GM23338 (cell line): ENCODE data around the gene TSPAN5. TPM values are rescaled to one million over a fixed set of nuclear protein-coding genes. Genes with fewer than 3 reads are reported as not detected.

ENCODE experiments used
- ATAC-seq: fragments of 200-7000 bp; cut with Tn5 transposase; 3 replicates; pipeline ENCODE4 v1.9.1; 2020
- DNase-seq: peaks from one replicate; pipeline ENCODE4 v3.0.0-alpha.2; 2015; ENCODE audit warnings: low spot score
- H2AFZ ChIP-seq: fragments of 200-600 bp; sonication (generic); 2 replicates; pipeline ENCODE4 v1.8.0; 2016; ENCODE audit warnings: antibody characterized with exemption, mild to moderate bottlenecking, moderate library complexity
- H3F3A ChIP-seq: fragments of 200-600 bp; sonication (generic); replicated peaks from 2 replicates; pipeline ENCODE4 v1.8.0; 2017; ENCODE audit warnings: antibody characterized with exemption, mixed run types, low read depth
- H3K27ac ChIP-seq: fragments of 200-600 bp; sonication (generic); 2 replicates; pipeline ENCODE4 v1.6.1; 2016; ENCODE audit warnings: low read depth
- H3K27me3 ChIP-seq: fragments of 200-600 bp; sonication (generic); 2 replicates; pipeline ENCODE4 v1.8.0; 2016; ENCODE audit warnings: mild to moderate bottlenecking, mixed run types, moderate library complexity; ENCODE audit not compliant: insufficient read depth
- H3K36me3 ChIP-seq: fragments of 200-600 bp; sonication (generic); 2 replicates; pipeline ENCODE4 v1.8.0; 2016; ENCODE audit warnings: mild to moderate bottlenecking; ENCODE audit not compliant: insufficient read depth
- H3K4me1 ChIP-seq: fragments of 200-600 bp; sonication (generic); 2 replicates; pipeline ENCODE4 v1.8.0; 2016; ENCODE audit warnings: mild to moderate bottlenecking, moderate library complexity; ENCODE audit not compliant: insufficient read depth
- H3K4me2 ChIP-seq: fragments of 200-600 bp; sonication (generic); 2 replicates; pipeline ENCODE4 v1.7.1; 2017; ENCODE audit warnings: mixed run types
- H3K4me3 ChIP-seq: fragments of 200-600 bp; sonication (generic); 2 replicates; pipeline ENCODE4 v1.6.1; 2016; ENCODE audit warnings: mixed run types
- H3K79me2 ChIP-seq: fragments of 200-600 bp; sonication (generic); replicated peaks from 2 replicates; pipeline ENCODE4 v1.8.0; 2017; ENCODE audit warnings: mild to moderate bottlenecking; ENCODE audit not compliant: insufficient read depth
- H3K9me2 ChIP-seq: fragments of 200-600 bp; sonication (generic); 2 replicates; pipeline ENCODE4 v1.8.0; 2017; ENCODE audit not compliant: insufficient read depth
- H4K20me1 ChIP-seq: fragments of 200-600 bp; sonication (generic); replicated peaks from 2 replicates; pipeline ENCODE4 v1.8.0; 2017; ENCODE audit warnings: mild to moderate bottlenecking; ENCODE audit not compliant: insufficient read depth
- H3K27ac Mint-ChIP-seq: 2 replicates; pipeline ENCODE4 v1.8.0; 2020; ENCODE audit warnings: inconsistent platforms, mild to moderate bottlenecking, moderate library complexity, mixed read lengths
- H3K27me3 Mint-ChIP-seq: 3 replicates; pipeline ENCODE4 v1.8.0; 2022; ENCODE audit warnings: low read depth, mild to moderate bottlenecking, moderate library complexity, mixed read lengths, inconsistent platforms; ENCODE audit not compliant: insufficient read depth, poor library complexity
- H3K36me3 Mint-ChIP-seq: 3 replicates; pipeline ENCODE4 v1.8.0; 2021; ENCODE audit warnings: low read depth, mild to moderate bottlenecking, inconsistent platforms, moderate library complexity, mixed read lengths
- H3K4me1 Mint-ChIP-seq: 3 replicates; pipeline ENCODE4 v1.8.0; 2020; ENCODE audit warnings: mild to moderate bottlenecking, inconsistent platforms, mixed read lengths
- H3K4me3 Mint-ChIP-seq: 3 replicates; pipeline ENCODE4 v1.8.0; 2021; ENCODE audit warnings: moderate library complexity, mild to moderate bottlenecking, inconsistent platforms, mixed read lengths
- H3K9me3 Mint-ChIP-seq: 3 replicates; pipeline ENCODE4 v1.8.0; 2020; ENCODE audit warnings: moderate library complexity, mild to moderate bottlenecking, inconsistent platforms, mixed read lengths
- CREB1 ChIP-seq: fragments of 250-450 bp; sonication (Bioruptor Pico); IDR thresholded peaks from 2 replicates; pipeline ENCODE4 v1.5.0; 2020; ENCODE audit warnings: low read depth, mild to moderate bottlenecking, moderate library complexity
- EZH2 ChIP-seq: fragments of 200-600 bp; sonication (generic); IDR thresholded peaks from one replicate; pipeline ENCODE4 v1.8.0; 2017; ENCODE audit warnings: antibody characterized with exemption, mild to moderate bottlenecking, low read depth; ENCODE audit not compliant: unreplicated experiment
- EZH2phosphoT487 ChIP-seq: fragments of 200-600 bp; sonication (generic); IDR thresholded peaks from one replicate; pipeline ENCODE4 v1.8.1; 2018; ENCODE audit warnings: antibody characterized with exemption; ENCODE audit not compliant: unreplicated experiment
- JUNB ChIP-seq: IDR thresholded peaks from one replicate; pipeline ENCODE4 v1.6.1; 2016; ENCODE audit warnings: antibody characterized with exemption; ENCODE audit not compliant: unreplicated experiment
- NANOG ChIP-seq: IDR thresholded peaks from 2 replicates; pipeline ENCODE4 v1.6.1; 2016; ENCODE audit warnings: antibody characterized with exemption, borderline replicate concordance
- POLR2AphosphoS5 ChIP-seq: IDR thresholded peaks from 2 replicates; pipeline ENCODE4 v1.6.1; 2016; ENCODE audit warnings: antibody characterized with exemption, low read depth
- STAT1 ChIP-seq: IDR thresholded peaks from one replicate; pipeline ENCODE4 v1.6.1; 2016; ENCODE audit warnings: antibody characterized with exemption; ENCODE audit not compliant: unreplicated experiment
- ZNF114 ChIP-seq: fragments of 250-450 bp; sonication (Bioruptor Pico); IDR thresholded peaks from 2 replicates; pipeline ENCODE4 v1.5.0; 2020; ENCODE audit warnings: mild to moderate bottlenecking, moderate library complexity
- ZNF331 ChIP-seq: fragments of 250-450 bp; sonication (Bioruptor Pico); IDR thresholded peaks from 2 replicates; pipeline ENCODE4 v1.5.0; 2020; ENCODE audit warnings: low read depth, mild to moderate bottlenecking, moderate library complexity
- ZNF462 ChIP-seq: fragments of 250-450 bp; sonication (Bioruptor Pico); IDR thresholded peaks from 2 replicates; pipeline ENCODE4 v1.5.0; 2020; ENCODE audit warnings: mild to moderate bottlenecking, moderate library complexity
- polyA plus RNA-seq: library from polyadenylated mRNA; unstranded; fragments of >200 nt; fragmentation: Nextera tagmentation; extraction: Ambion mirVana; gene quantifications from 2 replicates; pipeline ENCODE4 v1.2.1, GENCODE V29; 2016
- total RNA-seq: library from RNA; depleted of rRNA; stranded (reverse); fragments of >200 nt; shearing (Covaris generic); gene quantifications from 2 replicates; pipeline ENCODE4 v1.2.3, GENCODE V29; 2014
- TF ChIP-seq, protein P1 (sequence below), 2 experiments: fragments of 200-600 bp in 1 of 2; sonication (generic) in 1 of 2; conservative IDR thresholded peaks; 2 replicates each; pipeline versions ENCODE4 v1.5.1 to v1.6.1; 2016 to 2017; ENCODE audit warnings: antibody characterized with exemption in 2 of 2, low read depth in 2 of 2, mild to moderate bottlenecking in 2 of 2, moderate library complexity in 1 of 2
- TF ChIP-seq, protein P2 (sequence below): IDR thresholded peaks from one replicate; pipeline ENCODE4 v1.6.1; 2018; ENCODE audit warnings: antibody characterized with exemption; ENCODE audit not compliant: unreplicated experiment
- TF ChIP-seq, protein P3 (sequence below): IDR thresholded peaks from 2 replicates; pipeline ENCODE4 v1.6.1; 2016; ENCODE audit warnings: antibody characterized with exemption

Gene TSPAN5
- total and polyA plus RNA-seq, 2 experiments from 2014 or later = 18.6 to 21.5 TPM

DNA sequence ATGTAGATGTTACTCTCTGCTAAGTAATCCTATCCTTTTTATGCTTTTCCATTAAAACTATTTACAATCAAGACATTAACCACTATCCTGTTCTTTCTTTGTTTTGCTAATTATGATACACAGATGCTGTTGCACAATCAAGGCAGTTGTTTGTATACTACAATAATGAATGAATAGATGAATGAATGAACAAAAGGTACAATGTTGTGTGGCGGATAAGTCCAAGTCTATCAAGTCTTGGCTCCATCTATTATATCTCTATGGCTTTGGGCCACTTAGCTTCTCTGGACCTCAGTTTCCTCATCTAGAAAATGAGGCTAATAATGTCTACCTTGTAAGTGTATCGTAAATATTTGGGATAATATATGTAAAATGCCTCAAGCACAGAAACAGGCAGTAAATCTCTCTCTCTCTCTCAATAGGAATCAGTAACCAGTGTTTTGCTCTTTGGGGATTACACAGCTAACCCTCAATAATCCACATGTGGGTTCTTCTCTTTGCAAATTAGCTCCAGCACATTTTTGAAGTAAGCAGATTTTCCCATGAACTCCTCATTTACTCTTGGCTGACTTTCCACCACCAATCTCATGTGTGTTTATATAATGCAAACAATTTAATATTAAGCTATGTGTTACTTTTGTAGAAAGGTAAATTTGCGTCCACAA is 27.8 kb upstream of the TSPAN5 start:
- Mint-ChIP-seq H3K9me3 (no peaks in the 10 kb centered on the region), H3K27me3 (peaks cover 2% of the 10 kb centered on the region), H3K4me1 (peaks cover 11% of the 10 kb centered on the region), H3K36me3 (no peaks in the 10 kb centered on the region), H3K4me3 (no peak overlapping the region), H3K27ac (no peak overlapping the region)
- no peak for TF ChIP-seq CREB1 (CRISPR knock-in tag)
- no peak for TF ChIP-seq JUNB
- TF ChIP-seq STAT1 = no peak
- TF ChIP-seq, protein P1, sequence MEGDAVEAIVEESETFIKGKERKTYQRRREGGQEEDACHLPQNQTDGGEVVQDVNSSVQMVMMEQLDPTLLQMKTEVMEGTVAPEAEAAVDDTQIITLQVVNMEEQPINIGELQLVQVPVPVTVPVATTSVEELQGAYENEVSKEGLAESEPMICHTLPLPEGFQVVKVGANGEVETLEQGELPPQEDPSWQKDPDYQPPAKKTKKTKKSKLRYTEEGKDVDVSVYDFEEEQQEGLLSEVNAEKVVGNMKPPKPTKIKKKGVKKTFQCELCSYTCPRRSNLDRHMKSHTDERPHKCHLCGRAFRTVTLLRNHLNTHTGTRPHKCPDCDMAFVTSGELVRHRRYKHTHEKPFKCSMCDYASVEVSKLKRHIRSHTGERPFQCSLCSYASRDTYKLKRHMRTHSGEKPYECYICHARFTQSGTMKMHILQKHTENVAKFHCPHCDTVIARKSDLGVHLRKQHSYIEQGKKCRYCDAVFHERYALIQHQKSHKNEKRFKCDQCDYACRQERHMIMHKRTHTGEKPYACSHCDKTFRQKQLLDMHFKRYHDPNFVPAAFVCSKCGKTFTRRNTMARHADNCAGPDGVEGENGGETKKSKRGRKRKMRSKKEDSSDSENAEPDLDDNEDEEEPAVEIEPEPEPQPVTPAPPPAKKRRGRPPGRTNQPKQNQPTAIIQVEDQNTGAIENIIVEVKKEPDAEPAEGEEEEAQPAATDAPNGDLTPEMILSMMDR (conservative IDR thresholded peaks at IDR 0.05; ENCODE audit: low read depth in 2 of 2) = no peak
- TF ChIP-seq, protein P2, sequence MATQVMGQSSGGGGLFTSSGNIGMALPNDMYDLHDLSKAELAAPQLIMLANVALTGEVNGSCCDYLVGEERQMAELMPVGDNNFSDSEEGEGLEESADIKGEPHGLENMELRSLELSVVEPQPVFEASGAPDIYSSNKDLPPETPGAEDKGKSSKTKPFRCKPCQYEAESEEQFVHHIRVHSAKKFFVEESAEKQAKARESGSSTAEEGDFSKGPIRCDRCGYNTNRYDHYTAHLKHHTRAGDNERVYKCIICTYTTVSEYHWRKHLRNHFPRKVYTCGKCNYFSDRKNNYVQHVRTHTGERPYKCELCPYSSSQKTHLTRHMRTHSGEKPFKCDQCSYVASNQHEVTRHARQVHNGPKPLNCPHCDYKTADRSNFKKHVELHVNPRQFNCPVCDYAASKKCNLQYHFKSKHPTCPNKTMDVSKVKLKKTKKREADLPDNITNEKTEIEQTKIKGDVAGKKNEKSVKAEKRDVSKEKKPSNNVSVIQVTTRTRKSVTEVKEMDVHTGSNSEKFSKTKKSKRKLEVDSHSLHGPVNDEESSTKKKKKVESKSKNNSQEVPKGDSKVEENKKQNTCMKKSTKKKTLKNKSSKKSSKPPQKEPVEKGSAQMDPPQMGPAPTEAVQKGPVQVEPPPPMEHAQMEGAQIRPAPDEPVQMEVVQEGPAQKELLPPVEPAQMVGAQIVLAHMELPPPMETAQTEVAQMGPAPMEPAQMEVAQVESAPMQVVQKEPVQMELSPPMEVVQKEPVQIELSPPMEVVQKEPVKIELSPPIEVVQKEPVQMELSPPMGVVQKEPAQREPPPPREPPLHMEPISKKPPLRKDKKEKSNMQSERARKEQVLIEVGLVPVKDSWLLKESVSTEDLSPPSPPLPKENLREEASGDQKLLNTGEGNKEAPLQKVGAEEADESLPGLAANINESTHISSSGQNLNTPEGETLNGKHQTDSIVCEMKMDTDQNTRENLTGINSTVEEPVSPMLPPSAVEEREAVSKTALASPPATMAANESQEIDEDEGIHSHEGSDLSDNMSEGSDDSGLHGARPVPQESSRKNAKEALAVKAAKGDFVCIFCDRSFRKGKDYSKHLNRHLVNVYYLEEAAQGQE = no peak
- no peak for TF ChIP-seq EZH2phosphoT487
- no peak for TF ChIP-seq NANOG
- TF ChIP-seq EZH2 = no peak
- TF ChIP-seq ZNF331 = no peak
- TF ChIP-seq POLR2AphosphoS5 = no peak
- no peak for TF ChIP-seq ZNF462 (CRISPR knock-in tag)
- TF ChIP-seq, protein P3, sequence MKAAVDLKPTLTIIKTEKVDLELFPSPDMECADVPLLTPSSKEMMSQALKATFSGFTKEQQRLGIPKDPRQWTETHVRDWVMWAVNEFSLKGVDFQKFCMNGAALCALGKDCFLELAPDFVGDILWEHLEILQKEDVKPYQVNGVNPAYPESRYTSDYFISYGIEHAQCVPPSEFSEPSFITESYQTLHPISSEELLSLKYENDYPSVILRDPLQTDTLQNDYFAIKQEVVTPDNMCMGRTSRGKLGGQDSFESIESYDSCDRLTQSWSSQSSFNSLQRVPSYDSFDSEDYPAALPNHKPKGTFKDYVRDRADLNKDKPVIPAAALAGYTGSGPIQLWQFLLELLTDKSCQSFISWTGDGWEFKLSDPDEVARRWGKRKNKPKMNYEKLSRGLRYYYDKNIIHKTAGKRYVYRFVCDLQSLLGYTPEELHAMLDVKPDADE = no peak
- no peak for TF ChIP-seq ZNF114 (CRISPR knock-in tag)
- peaks cover 13% of the 10 kb centered on the region for H3K9me2 ChIP-seq
- H3F3A ChIP-seq = no peaks in the 10 kb centered on the region
- H3K27me3 ChIP-seq = no peaks in the 10 kb centered on the region
- DNase-seq (no peak), ATAC-seq (no peak)
- H3K4me3 ChIP-seq = no peak overlapping the region
- no peaks in the 10 kb centered on the region for H4K20me1 ChIP-seq
- peaks cover 10% of the 10 kb centered on the region for H3K4me1 ChIP-seq
- H3K79me2 ChIP-seq = no peaks in the 10 kb centered on the region
- H3K4me2 ChIP-seq = peak overlapping the region; percentile 7; the same call in 1 of the 2 replicates
- no peak overlapping the region for H3K27ac ChIP-seq
- no peaks in the 10 kb centered on the region for H3K36me3 ChIP-seq
- H2AFZ ChIP-seq = no peak overlapping the region
